ENCODE measurements around the gene RIC1.
A peak's percentile ranks its signal among the peaks of the same experiment; 100 is the strongest.
"Not testable (repeated sequence)": the region's sequence is repeated elsewhere in the genome, so short reads cannot be mapped to it uniquely, and the experiment has no call there.

Gene RIC1

GRCh38 chr9:5621327-5621726 is 7.6 kb upstream of the RIC1 start:
- peak; percentile 56 for DNase-seq (ENCODE audit: low read depth)

- peak; percentile 84 for DNase-seq (ENCODE audit: low read depth)
Observed at GRCh38 chr9:5622016-5622415, 6.9 kb upstream of the RIC1 start.

DNA sequence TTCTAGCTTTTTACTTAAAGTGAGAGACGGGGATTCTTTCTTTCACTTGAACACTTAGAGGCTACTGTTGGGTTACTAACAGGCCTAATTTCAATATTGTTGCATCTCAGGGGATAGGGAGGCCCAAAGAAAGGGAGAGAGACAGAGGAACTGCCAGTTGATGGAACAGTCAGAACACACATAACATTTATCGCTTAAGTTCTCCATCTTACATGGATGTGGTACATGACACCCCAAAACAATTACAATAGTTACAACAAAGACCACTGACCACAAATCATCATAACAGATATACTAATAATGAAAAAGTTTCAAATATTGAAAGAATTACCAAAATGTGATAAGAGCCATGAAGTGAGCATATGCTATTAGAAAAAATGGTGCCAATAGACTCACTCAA is 4.3 kb upstream of the RIC1 start:
- no peak for DNase-seq (ENCODE audit: low read depth)

DNA sequence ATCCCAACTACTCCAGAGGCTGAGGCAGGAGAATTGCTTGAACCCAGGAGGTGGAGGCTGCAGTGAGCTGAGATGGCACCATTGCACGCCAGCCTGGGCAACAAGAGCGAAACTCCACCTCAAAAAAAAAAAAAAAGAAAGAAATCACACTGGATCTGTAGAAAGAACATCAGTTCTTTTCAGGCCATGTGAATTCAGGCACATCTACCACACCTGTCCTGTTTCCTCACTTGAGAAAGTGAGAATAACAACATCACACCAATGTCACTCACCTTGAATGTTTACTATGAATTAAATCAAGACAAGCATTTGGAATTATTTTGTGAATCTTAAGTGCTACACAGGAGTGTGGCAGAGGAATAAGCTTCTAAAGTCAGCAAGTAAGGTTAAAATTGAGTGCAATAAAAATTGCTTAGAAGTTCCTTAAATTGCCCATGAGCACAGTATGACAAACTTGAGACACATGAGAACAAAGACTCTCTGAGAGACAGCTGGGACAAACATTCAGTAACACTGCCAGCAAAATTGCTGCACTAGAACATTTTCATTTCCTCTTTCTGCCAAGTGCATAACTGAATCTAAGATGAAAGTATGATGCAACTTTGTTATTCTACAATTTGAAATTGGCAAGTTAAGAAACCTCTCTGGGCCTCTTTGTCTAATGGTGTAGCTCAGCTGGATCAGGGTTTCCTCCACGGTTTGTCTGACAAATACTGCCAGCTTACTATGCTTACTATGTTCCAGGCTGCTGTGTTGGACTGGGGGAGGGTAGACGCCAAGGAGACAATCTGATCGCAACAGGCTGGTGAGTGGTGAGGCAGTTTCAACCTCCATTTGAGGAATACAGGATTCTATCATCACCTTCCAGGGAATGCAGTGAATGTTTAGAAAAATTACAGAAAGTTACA is 1.9 kb upstream of the RIC1 start:
- peak; percentile 44 for DNase-seq (ENCODE audit: low read depth)

- DNase-seq (ENCODE audit: low read depth) = not testable (repeated sequence)
Observed at GRCh38 chr9:5627686-5628085, 1.2 kb upstream of the RIC1 start.

DNA sequence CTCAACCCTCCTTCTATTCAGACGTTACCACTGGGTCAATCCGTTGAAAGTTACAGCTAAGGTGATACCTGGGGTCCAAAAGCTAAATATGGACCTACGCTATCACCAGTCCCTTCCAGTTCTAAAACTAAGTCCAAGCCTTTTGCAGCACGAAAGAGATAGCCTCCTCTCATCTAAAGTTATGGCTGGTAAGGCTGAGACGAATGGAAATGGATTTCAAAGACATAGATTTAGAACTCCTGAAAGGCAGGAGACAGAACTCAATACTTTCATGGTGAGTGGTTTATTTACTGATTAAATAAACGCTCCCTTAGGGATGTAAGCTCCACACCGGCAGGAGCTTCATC is 751 bp upstream of the RIC1 start:
- DNase-seq (ENCODE audit: low read depth) = no peak

- peak; percentile 48 for DNase-seq (ENCODE audit: low read depth)
Observed at GRCh38 chr9:5629312-5630080, 589 bp downstream of the RIC1 start.

GRCh38 chr9:5630081-5630507 is 1.2 kb downstream of the RIC1 start:
- peak; percentile 53 for DNase-seq (ENCODE audit: low read depth)

- DNase-seq (ENCODE audit: low read depth) = peak; percentile 17
Observed at GRCh38 chr9:5631026-5631425, 2.1 kb downstream of the RIC1 start.

- no peak for DNase-seq (ENCODE audit: low read depth)
Observed at GRCh38 chr9:5632540-5632939, 3.6 kb downstream of the RIC1 start.

DNA sequence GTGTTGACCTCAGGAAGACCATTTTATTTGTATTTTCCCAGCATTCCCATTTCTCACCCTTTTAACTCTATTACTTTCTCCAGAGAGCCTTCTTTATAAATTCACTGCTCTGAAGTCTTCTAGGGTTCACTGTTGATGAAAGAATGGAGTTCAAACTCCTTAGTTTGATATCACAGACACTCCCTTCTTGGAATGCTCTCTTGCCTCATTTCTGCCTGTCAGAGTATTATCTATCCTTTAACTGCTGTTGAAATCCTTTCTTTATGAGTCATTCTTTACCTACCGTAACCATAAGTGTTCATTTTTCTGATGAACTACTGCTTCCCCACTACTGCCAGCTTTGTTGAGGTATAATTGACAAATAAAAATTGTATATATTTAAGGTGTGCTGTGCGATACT is 4.3 kb downstream of the RIC1 start:
- peak; percentile 67 for DNase-seq (ENCODE audit: low read depth)

- DNase-seq (ENCODE audit: low read depth) = no peak
Observed at GRCh38 chr9:5635390-5635789, 6.5 kb downstream of the RIC1 start.

DNA sequence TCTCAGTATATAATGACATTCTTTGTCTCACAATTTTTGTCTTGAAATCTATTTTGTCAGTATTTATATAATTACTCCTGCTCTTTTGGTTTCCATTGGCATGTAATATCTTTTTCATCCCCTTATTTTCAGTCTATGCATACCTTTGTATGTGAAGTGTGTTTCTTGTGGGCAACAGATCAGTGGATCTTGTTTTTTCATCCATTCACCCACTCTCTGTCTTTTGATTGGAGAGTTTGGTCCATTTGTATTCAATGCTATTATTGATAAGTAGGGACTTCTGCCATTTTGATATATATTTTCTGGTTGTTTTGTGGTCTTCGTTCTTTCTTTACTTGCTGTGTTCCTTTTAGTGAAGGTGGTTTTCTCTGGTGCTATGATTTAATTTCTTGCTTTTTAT is 10.9 kb downstream of the RIC1 start:
- DNase-seq (ENCODE audit: low read depth) = no peak

DNA sequence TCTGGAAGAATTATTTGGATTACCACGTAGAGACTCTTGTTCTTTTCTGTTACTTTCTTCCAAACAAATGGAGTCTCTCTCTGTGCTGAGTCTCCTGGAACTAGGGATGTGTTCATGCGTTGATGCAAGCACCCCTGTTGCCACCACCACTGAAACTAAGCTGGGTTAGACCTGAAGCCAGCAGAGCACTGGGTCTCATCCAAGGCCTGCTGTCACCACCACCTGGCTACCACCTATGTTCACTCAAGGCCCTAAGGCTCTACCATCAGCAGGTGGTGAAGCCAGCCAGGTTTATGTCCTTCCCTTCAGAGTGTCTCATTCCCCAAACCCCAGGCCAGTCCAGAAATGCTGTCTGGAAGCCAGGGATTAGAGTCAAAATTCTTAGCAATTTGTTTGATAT is 13.3 kb downstream of the RIC1 start:
- no peak for DNase-seq (ENCODE audit: low read depth)

GRCh38 chr9:5643005-5643624 is 14.2 kb downstream of the RIC1 start:
- DNase-seq (ENCODE audit: low read depth) = peak; percentile 49

DNA sequence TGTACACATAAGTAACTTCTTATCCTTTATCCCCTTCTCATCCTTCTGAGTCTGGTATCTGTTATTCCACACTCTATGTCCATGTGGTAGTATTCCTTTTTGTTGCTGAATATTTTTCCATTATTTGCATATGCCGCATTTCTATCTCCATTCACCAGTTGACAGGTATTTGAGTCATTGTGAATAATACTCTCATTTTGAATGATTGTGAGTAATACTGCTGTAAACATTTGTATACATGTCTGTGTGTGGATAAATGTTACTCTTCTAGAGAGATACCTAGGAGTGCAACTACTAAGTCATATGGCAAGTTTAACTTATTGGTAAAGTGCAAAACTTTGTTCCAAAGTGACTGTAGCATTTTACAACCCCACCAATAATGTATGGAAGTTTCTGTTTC is 15.6 kb downstream of the RIC1 start:
- peak; percentile 77 for DNase-seq (ENCODE audit: low read depth)

DNA sequence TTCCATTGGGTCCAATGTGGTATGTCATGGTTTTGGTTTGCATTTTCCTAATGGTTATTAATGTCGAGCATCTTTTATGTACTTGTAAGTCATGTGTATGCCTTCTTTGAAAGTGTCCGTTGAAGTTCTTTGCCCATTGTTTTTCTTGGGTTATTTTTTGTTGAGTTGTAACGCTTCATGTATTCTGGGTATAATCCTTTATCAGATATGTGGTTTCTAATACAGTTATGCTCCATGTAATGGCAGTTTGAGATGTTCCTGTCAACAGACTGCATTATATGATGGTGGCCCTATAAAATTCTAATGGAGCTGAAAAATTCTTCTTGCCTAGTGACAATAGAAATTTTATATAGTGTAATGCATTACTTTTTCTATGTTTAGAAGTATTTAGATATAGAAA is 17.2 kb downstream of the RIC1 start:
- DNase-seq (ENCODE audit: low read depth) = no peak

DNA sequence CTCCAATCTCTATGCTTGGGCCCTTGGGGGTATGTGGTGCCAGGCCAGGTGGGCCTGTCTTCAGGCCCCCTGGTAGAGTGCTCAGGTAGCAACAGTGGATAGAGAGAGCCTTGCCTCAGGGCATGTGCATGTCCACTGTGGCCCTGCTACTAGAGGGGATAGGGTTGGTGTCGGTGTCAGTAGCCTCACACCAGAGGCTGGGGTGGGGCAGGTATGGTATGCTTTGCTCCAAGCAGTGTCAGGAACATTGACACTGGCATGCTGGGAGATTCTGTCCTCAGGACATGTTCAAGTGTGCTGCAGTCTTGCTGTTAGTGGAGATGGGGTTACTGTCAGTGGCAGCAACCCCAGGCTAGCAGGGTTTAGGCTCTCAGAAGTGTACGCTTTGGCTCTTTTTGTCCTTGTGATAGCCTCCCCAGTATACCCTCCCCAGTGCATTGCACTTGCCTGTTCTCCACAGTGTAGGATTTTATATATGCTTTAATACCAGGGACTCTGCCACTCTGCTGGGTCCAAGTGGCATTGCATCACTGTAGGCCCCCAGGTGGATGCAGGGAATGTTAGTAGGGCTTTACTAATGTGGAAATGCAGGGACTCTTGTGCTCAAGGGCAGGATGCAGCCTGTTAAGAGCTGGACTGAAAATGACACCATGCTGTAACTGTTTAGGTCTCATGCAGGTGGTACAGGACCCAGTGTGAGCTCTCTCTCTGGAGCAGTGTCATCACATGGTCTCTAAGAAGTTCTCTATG is 21.6 kb downstream of the RIC1 start:
- DNase-seq (ENCODE audit: low read depth) = no peak

GRCh38 chr9:5651246-5651645 is 22.3 kb downstream of the RIC1 start:
- peak; percentile 31 for DNase-seq (ENCODE audit: low read depth)

DNA sequence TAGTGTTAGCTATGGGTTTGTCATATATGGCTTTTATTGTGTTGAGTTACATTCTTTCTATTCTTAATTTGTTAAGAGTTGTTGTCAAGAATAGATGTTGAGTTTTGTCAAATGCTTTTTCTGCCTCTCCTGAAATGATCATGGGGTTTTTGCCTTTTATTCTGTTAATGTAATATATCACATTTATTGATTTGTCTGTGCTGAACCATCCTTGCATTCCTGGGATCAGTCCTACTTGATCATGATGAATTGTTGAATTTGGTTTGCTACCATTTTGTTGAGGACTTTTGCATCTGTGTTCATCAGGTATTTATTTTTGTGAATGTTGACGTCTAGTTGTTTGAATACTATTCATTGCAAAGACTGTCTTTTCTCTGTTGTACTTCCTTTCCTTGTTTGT is 23.9 kb downstream of the RIC1 start:
- DNase-seq (ENCODE audit: low read depth) = no peak

DNA sequence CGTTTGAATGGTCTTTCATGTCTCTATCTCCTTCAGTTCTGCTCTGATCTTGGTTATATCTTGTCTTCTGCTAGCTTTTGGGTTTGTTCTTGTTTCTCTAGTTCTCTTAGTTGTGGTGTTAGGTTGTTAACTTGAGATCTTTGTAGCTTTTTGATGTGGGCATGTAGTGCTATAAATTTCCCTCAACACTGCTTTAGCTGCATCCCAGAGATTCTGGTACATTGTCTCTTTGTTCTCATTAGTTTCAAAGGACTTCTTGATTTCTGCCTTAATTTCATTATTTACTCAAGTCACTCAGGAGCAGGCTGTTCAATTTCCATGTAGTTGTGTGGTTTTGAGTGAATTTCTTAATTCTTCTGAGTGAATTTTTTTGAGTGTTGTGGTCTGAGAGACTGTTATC is 33.9 kb downstream of the RIC1 start:
- not testable (repeated sequence) for DNase-seq (ENCODE audit: low read depth)

GRCh38 chr9:5665059-5665458 is 36.2 kb downstream of the RIC1 start:
- DNase-seq (ENCODE audit: low read depth) = no peak

All from ELR (cell line).